ENCODE measurements around the gene MAN1A2. TPM values are rescaled to one million over a fixed set of nuclear protein-coding genes. Genes with fewer than 3 reads are reported as not detected.

MAN1A2 gene
- total RNA-seq, 1 donor from 2014 or later: 32.8 TPM

- no peak for ATAC-seq
- DNase-seq (ENCODE audit: low spot score): no peak
Observed at GRCh38 chr1:117481410-117481809, 114.2 kb downstream of the MAN1A2 start.

DNA sequence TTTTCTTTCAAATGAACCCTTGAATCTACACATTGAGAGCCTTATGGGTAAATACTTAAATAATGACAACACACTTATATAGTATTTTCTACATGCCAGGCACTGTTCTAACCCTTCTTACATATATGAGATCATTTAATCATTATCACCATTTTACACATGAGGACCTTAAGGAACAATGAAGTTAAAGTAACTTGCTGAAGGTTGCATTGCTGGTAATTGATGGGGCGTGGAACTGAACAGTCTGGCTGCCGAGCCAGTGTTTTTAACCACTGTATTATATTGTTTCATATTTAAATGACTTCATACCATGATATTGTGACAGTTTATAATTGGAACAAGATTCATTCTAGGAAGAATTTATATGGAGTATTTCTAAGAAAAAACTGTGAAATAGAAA, 126.7 kb downstream of the MAN1A2 start:
- no peak for DNase-seq (ENCODE audit: low spot score)
- ATAC-seq: no peak

- DNase-seq (ENCODE audit: low spot score): no peak
- ATAC-seq: no peak
Observed at GRCh38 chr1:117495068-117495467, 127.8 kb downstream of the MAN1A2 start.

- ATAC-seq: no peak
- DNase-seq (ENCODE audit: low spot score): no peak
Observed at GRCh38 chr1:117499071-117499470, 131.8 kb downstream of the MAN1A2 start.

GRCh38 chr1:117500584-117500983, 133.3 kb downstream of the MAN1A2 start:
- no peak for ATAC-seq
- DNase-seq (ENCODE audit: low spot score): no peak

DNA sequence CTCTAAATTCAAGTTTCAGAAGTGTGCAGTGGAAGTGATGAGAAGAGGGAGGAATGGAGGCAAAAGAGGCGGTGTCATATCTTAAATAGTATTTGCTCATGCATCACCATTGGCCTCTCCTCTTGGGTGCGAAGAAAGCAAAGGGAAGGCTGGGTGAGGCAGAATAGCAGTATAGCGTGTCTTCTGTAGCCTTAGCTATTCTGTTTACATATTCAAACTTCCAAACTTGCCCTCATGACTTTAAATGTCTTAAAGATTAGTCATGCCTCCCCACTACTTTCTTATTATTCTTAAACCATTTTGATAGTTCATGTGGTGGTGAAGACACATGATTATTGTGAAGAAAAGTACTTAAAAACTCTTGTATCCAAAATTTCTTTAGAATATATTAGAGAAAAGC, 134.0 kb downstream of the MAN1A2 start:
- no peak for ATAC-seq
- DNase-seq (ENCODE audit: low spot score): no peak

DNA sequence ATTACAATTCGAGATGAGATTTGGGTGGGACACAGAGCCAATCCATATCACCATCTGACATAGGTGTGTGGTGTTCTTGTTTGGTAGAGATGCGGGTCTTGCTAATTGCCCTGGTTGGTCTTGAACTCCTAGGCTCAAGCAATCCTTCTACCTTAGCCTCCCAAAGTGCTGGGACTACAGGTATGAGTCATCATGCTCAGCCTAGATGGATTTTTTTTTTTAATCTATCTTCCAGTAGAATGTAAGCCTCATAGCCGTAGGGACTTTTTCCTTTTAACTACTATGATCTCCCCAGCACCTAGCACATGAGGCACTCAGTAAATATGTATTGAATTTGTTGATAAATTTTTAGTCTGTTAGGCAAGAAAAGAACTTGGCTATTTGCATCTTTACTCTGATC, 144.0 kb downstream of the MAN1A2 start:
- ATAC-seq (no peak), DNase-seq (ENCODE audit: low spot score) (no peak)

DNA sequence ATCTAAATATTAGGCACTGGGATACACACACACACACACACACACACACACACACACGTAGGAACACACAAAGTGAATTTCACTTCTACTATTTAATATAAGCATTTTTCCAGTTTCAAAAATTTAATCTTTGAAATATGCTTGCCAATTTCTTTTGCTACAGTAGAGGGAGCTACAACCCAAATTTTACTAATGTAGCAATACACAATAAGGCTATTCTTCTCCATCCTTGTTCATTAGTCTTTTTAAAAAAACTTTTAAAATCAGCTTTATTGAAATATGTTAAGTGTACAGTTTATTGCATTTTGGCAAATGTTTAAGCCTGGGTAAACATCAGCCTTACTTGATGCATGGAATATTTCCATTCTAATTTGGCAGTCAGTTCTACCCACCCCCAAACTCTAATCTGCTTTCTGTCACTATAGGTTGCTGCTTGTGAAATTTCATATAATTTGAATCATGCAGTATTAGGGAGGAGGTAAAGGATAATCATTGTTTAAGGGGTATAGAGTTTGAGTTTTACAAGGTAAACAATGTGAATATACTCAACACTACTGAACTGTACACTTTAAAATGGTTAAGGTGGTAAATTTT, 145.6 kb downstream of the MAN1A2 start:
- DNase-seq (ENCODE audit: low spot score) (no peak), ATAC-seq (peak; percentile 63)

- ATAC-seq: no peak
- DNase-seq (ENCODE audit: low spot score): no peak
Observed at GRCh38 chr1:117523111-117523510, 155.9 kb downstream of the MAN1A2 start.

- peak; percentile 52 for ATAC-seq
- no peak for DNase-seq (ENCODE audit: low spot score)
Observed at GRCh38 chr1:117527074-117527473, 159.8 kb downstream of the MAN1A2 start.

DNA sequence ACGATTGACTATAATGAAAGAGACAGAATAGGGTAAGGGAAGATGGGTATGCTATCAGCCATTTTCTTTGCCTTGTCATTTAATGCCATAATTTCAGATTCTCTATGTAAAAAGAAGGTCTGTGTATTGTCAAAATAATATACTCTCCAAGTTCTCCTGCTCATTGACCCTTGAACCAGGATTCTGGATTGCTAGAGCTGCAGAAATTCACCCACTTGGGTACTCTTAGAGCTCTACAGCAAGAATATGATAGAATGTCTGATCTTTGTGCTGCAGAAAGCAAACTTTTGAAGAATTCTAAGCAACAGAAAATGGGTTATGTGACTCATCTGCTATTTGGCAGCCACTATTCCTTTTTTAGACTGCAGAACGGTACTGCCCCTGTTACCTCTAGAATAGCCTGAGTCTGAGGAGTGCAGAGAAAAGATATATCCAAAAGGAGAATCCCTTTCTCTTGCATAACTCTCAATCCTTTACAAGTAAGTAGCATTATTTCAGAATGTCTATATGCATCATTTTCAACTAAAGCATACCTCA, 160.4 kb downstream of the MAN1A2 start:
- no peak for DNase-seq (ENCODE audit: low spot score)
- ATAC-seq: peak; percentile 69

GRCh38 chr1:117529683-117530082, 162.4 kb downstream of the MAN1A2 start:
- ATAC-seq (peak; percentile 60), DNase-seq (ENCODE audit: low spot score) (no peak)

- ATAC-seq (no peak), DNase-seq (ENCODE audit: low spot score) (no peak)
Observed at GRCh38 chr1:117531222-117531621, 164.0 kb downstream of the MAN1A2 start.

- ATAC-seq (peak; percentile 91), DNase-seq (ENCODE audit: low spot score) (no peak)
Observed at GRCh38 chr1:117534995-117535467, 167.8 kb downstream of the MAN1A2 start.

DNA sequence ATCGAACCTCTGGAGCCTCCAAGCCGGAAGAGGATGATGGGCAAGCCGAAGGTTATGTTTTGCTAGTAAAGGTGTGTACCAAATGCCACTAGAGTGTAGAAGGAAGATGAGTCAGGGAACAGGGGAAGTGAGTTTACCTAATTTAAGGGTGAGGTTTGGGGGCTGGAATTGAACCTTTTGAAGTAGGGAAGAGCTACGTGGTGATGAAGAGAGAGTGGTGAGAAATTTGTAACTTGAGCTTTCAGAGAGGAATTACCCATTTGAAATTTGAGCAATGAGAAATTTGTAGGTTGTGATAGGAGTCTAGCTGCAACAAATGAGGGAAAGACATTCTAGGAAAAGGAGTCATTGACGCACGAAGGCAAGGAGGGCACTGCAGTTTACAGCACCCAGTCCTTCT, 168.6 kb downstream of the MAN1A2 start:
- ATAC-seq (no peak), DNase-seq (ENCODE audit: low spot score) (no peak)

DNA sequence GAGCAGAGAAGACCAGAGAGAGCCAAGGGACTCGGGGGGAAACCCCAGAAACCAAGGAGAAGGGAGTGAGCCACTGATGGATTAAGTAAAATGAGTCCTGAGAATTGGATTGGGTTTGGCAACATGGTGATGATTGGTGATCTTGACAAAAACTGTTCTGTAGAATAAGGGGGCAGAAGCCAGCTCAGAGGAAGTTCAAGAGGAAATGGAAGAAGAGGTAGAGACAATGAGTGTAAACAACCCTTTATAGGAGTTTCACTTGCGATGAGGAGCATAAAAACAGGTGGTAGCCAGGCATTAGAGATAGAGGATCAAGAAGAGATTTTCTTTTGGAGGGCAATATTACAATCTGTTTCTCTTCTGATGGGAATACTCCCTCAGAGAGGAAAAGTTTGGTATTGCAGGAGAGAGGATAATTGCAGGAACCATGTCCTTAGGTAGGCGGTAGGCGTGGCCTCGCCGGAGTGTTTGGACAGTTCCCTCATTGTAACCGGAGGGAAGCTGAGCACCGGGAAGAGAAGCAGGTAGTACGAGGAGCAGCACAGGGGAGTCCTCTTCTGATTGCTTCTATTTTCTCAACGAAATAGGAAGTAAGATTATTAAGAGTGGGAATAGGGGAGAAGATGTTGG, 170.2 kb downstream of the MAN1A2 start:
- ATAC-seq: peak; percentile 78

DNA sequence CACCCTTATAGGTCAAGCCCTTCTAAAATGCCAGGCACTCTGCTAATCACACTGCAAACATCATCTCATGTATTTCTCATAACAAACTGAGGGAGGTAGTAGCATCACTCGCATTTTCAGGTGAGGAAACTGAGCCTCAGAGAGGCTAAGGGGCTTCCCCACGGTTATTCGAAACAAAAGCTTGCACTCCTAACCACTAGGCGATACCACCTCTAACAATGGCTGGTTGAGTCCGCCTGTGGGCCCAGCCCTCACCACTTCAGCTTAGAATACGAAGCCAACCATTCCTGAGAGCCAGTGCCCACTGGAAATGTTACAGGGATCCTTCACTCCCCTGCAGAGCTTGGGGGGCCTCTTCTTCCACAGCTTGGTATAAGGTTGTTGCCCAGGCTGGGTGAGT, 173.3 kb downstream of the MAN1A2 start:
- ATAC-seq (no peak), DNase-seq (ENCODE audit: low spot score) (no peak)

More for the DNA sequence above, 170.2 kb downstream of the MAN1A2 start:
- DNase-seq (ENCODE audit: low spot score): no peak

DNA sequence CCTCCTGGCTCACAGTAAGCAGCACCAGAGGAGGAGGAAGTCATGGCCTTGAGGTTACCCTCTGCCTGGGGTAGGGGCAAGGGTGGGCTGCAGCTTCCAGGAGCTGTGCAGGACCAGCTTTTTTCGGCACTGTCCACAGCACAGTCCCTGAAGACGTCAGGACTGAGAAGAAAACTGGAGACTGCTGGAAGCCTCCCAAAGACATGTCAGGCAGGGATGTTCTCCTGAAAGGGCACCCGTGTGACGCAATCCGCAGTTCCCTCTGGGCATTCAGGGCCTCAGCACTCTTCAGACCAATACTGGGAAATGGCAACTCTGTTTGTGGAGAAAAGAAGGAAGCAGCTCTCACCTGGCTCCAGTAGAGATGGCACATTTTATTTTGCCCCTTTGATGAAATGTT, 173.8 kb downstream of the MAN1A2 start:
- ATAC-seq (peak; percentile 9), DNase-seq (ENCODE audit: low spot score) (no peak)

DNA sequence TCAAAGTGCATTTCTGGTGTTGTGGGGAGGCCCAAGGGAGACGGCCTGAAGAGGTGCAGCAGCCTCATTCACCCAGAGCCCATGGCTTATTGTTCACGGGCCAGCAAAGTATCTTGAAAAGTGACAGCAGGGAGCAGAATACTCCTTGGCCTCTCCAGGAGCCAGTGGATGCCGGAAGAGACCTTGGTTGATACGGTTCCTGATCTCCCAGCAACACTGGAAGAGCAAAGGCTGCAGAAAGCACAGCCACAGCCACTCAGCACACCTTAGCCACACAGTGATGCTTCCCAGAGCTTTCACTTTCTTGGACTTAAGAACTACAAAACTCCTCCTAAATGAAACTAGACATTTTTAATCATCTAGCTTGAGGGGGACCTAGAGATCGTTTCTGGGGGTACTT, 174.3 kb downstream of the MAN1A2 start:
- no peak for ATAC-seq
- DNase-seq (ENCODE audit: low spot score): no peak

GRCh38 chr1:117544509-117545109, 177.4 kb downstream of the MAN1A2 start:
- ATAC-seq (peak; percentile 94), DNase-seq (ENCODE audit: low spot score) (peak; percentile 73)

DNA sequence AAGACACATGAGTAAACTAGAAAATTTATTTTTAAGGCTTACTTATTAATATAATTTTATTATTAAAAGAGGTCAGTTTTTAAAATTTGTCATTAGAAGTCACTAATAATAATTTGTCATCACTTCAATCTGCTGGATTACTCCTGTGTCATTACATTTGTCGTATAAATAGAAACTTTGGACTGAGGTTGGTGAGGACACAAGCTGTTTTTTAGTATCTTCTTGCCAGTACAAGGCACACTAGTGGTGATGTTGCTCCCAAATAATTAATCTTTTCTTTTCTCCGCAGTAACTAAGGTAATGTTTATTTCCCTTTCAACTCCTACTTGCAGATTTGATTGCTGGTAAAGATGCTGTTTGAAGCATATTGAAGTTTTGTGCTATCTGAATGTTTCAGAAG, 179.2 kb downstream of the MAN1A2 start:
- ATAC-seq: peak; percentile 69

GRCh38 chr1:117553471-117553870, 186.2 kb downstream of the MAN1A2 start:
- DNase-seq (ENCODE audit: low spot score): no peak
- no peak for ATAC-seq

More for the DNA sequence above, 179.2 kb downstream of the MAN1A2 start:
- DNase-seq (ENCODE audit: low spot score): no peak
